Measurements from ENCODE around the gene HRH2.

HRH2 gene

DNA sequence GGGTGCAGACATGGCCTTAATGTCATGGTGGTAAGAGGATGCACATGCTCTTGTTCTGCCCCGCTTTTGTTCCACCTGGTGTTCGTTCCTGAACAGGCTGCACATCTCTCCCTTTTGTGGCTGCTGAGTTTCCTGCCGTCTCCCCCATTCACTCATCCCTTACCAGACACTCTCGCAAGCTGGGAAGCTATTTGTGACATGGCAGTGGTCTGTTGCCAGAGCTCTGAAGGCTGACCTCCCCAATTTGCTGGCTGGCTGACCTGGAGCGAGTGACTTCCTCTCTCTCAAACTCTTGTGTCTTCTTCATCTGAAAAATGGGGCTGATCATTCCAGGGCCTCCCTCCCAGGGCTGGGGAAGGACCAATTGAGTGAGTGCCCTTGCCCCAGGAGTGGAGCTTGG lies 35.9 kb downstream of the HRH2 start:
- DNase-seq, result no peak

DNA sequence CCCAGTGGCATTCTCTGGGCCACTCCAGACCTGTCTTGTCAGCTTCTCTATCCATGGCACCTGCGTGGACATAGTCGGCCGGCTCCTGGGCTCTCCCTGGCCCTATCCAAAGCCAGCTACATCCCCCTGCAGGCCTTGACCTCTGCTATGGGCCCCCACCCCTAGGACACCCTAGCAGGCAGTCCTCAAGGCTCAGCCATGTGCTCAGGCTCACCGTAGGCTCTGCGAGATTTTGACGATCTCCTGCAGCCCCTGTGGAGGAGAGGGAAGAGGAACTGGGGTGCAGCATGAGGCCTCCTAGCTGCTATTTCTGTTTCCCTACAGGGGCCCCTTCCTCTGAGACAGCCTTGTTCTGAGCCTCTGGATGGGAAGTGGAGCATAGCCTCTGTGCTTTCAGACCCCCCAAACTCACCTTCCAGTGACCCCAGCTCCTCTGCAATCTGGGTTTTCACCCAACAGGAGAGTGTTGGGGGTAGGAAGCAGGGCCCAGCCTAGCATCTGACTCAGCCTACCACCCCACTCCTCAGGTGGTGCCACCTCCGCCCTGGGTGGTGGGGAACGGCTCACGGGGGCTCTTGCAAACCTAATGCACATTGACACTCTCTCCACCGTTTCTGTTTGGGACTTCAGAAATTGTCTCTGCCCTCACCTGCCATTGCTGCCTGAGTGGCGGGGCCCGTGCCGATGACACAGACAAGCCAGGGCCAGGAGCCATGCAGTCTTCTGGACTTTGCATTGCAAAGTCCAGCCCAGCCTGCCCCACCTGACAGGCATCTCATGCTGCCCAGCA lies 36.7 kb downstream of the HRH2 start:
- no peak for DNase-seq

DNA sequence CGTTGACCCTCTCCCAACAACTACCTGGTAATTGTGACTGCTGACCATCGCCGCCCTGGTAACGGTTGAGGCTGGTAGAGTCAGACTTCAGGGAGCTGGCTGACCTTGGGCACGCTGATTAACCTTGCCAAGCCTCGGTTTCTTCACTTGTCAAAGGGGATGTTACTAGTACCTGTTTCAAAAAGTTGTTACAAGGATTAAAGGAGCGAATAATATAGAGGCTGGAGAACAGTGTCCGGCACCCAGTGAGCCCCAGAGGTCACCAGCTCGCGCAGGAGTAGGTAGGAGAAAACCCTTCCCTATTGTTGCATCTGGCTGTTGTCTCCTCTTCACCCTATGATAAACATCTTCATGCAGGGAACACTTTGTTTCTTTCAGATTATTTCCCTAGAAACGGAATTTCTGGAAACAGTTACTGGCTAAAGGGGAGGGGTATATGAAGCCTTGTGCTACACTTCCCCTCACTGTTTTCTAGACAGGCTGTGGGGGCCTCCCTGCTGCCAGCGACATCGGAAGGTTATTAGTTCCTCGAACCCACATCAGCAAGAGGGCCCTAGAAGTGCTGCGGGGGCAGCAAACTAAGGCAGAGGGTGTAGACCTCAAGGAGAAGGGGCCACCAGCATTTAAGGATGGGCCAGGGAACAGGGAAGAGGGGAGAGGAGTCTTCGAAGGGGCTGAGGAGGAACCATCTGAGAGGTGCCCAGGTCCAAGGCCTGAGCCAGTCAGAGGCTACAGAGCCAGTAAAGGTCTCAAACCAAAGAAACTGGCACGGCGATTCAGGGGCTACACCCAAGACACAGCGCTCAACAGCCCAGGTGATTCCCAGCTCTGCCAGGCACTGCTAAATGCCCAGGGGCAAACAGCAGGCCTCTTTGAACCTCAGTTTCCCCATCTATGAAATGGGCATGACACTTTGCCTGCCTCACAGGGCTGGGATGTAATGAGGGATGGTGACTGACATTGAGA lies 37.6 kb downstream of the HRH2 start:
- DNase-seq, result no peak

DNA sequence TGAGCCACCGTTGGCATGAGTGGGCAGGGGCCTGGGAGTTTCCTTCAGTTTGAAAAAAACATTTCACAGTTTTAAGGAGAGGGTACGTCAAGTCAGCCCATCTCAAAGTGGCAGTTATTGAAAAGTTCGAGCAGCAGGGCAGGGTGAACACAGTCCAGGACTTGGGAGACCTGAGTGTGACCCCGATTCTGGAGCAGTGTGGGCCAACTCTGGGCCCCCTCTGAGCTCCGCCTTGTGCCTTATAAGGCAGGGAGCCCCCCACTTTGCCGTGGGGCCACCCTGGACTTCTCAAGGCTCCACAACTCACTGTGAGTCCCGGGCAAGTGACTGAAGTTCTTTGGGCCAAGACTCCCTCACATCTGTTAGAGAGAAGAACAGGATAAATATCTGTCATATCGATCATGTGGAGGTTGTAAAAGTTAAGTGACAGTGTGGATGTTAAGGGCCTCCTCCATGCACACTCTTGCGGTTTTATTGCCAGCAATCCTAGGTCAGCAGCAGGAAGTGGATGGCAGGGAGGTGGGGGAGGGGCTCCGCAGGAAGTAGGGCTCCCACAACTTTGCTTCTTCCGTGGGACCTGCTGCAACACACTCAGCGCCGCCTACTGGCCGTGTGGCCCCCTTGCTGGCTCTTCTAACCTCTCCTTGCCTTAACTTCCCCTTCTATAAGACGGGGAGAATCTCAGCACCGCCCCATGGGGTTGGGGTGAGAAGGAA lies 38.4 kb downstream of the HRH2 start:
- peak; percentile 60 for DNase-seq

DNA sequence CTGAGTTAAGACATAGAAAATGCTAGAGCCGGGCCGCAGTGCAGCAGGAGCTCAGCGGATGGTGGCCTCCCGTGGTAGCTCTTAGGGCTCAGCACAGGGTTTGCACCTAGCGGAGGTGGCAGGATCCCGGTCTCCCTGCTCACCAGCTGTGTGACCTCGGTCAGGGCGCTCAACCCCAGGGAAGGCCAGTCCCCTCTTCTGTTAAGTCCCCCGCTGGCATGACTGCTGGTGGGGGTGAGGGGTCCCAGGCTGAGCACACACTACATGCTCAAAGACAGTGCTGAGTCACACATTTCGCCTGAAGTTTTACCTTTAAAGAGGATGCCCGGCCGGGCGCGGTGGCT lies 39.0 kb downstream of the HRH2 start:
- DNase-seq, result no peak

DNA sequence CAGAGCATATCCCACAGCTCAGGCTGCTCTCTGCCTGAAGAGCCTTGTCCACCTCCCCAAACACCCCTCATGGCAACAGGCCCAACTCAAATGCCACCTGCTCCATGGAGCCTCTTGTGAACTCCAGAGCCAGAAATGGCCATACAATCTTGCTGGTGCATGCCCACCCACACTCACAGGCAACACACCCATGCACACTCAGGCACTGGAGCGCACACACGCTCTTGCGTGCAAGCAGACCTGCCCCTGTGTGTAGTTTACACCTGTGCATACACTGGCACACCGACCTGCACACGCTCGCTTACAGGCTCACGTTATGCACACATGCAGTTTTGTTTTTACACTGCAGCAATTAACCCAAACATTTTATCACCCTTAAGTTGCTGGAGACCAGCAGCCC lies 40.0 kb downstream of the HRH2 start:
- DNase-seq, result no peak

DNA sequence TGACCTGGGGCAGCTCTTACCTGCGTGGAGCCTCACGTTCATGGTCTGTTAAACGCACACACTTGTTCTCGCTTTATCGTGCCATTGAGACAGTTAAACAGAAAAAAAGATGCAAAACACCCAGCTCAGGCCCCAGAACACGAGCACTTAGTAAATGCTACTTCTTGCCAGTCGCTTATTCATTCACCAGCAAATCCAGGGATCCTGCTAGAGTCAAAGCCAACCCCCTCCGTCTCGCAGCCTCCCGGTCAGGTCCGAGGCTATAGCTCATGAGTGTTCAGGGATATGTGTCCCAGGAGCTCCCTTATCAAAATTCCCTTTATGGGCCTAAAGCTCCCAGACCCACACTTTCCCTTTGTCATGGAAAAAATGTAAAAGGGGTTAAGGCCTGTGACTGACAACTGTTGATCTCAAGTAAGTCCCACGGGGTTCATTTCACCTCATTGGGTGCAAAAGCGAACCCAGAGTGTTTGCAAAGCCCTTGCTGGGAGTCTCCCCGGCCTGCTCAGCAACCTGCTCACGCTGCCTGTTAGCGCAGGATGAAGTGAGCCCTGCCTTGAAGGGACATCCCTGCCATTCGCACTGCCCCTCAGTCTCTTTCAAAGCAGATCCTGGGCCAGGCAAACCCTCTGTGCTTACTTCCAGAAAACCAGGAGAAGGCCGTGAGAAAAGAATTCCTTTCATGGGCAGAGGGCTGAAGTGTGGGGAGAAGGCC lies 40.7 kb downstream of the HRH2 start:
- DNase-seq, result no peak

DNA sequence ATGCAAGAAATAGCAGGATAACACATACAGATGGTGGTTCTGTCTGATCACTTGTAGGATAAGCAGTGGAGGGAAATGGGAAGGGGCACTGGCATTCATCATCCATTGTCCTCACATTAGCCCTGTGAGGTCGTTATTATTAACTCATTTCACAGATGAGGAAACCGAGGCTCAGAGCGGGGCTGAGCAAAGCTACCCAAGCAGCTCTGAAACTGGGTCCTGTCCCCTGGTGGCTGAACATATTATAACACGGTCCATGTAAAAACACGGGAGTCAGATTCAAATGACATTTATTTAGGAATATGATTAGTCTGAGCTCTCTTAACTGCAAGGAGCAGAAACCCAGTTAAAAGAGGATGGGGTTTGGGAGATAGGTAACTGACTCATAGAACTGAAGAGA lies 43.1 kb downstream of the HRH2 start:
- DNase-seq, result no peak

DNA sequence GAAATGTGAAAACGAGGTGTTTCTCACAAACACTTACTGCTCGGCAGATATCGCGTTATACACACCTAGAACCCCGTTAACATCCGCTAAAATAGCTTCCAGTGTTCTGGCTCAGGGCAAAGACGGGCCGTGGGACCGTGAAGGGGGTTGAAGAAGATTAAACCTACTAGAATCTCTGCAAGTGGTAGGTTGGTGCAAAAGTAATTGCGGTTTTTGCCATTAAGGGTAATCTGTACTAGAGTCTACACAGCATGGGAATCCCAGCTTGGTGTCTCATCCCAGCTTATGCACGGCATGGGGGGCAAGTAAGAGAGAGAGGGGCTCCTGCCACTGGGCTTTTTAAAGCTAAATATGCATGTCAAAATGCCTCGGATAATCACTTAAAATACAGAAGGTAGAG lies 43.9 kb downstream of the HRH2 start:
- no peak for DNase-seq

DNA sequence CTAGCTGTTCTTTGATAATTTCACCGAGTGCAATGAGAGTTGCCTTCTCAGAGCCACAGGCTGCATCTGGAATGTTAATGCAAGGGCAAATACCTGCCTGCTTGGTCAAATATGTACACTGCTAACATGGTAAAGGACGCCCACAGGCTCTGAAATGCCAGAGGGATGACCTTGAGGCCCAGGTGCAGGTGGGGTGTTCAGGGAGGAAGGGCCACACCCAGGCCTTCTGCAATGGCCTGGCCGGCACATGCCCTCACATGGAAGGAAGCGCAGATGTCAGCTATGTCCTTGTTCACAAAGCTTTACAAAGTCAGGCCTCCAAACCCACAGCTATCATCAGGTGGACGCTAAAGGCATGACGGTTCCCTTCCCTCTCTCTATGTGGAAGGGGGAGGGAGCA lies 48.6 kb downstream of the HRH2 start:
- DNase-seq, result no peak

DNA sequence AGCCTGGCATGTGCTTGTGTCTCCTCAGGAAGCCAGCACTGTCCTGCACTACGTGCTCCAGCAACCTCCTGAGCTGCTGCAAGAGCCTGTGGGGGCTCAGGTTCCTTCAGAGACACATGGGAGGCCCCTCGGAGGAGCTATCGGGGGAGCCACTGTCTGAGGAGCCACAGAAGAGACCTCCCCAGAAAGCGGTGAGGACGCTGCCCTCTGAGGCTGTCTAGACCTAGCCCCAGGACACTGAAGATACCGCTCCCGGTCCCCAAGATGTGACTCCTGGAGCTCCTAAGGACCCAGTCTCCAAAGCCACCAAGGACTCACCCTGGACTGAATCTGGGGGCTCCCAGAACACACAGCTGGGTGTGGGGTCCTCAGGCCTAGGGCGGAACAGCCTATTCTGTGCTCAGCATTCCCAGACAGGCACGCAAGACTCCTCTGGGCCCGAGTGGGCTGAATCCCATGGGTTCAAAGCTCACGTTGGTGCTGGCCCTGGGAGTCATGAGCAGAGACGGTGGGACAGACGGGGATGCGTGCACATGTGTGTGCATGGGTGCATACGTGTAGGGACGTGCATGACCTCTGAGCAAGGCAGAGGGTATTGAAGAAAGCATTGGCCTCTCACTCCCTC lies 50.0 kb downstream of the HRH2 start:
- no peak for DNase-seq

DNA sequence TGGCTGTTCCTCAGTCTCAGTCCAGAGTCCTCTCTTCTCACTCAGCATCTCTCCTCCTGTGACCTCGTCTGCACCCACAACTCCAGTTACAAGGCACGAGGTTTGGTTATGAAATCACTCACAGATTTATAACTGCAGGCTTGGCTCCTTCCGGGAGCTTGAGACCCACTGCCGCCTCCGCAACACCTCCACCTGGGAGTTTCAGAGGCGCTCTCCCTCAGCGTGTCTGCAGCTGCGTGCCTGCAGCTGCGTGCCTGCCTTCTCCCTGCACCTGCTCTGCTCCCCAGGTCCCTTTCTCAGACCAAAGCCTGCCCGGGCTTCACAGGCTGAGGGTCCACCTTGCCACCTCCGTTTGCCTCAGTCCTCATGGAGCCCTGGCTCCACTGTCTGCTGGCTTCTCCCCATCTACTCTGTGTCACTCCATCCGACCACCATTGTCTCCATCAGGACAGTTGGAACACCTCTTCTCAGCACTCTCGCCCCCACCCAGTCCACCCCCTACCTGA lies 51.5 kb downstream of the HRH2 start:
- DNase-seq, result no peak

DNA sequence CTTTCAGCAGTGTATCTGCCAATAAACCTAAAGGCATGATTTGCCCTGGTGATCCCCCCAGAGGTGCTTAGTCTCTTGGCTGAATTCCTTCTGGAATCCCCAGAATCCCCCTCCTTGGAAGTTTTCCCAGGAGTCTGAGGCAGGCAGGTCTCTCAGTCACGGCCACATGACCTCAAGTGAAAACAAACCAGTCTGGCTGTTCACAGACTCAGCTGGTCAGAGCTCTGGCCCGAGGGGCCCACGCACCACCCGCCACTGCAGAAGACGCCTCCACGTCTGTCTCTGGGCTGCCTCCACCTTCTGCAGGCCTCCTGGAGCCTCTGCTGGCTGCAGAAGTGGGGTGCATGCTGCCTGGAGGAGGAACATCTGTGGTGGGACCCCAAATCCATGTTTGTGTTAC lies 52.5 kb downstream of the HRH2 start:
- DNase-seq, result no peak

DNA sequence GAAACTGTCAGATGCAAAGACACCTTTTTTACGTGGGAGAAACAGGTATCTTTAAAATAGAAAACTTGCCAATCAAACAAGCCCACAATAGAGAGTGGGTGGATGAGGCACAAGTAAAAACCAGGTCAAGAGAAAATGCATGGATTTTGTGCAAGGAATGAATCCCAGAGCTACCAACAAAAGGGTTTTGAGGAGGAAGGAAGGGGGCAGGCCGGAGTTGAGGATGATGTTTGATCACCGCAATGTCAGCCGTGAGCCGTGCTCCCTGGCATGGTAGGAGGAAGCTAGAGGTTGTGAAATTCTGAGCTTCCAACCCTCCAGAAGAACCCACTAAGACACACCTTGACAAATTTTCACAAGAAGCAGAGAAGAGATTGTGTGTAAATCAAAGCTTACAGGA lies 53.2 kb downstream of the HRH2 start:
- DNase-seq, result no peak

DNA sequence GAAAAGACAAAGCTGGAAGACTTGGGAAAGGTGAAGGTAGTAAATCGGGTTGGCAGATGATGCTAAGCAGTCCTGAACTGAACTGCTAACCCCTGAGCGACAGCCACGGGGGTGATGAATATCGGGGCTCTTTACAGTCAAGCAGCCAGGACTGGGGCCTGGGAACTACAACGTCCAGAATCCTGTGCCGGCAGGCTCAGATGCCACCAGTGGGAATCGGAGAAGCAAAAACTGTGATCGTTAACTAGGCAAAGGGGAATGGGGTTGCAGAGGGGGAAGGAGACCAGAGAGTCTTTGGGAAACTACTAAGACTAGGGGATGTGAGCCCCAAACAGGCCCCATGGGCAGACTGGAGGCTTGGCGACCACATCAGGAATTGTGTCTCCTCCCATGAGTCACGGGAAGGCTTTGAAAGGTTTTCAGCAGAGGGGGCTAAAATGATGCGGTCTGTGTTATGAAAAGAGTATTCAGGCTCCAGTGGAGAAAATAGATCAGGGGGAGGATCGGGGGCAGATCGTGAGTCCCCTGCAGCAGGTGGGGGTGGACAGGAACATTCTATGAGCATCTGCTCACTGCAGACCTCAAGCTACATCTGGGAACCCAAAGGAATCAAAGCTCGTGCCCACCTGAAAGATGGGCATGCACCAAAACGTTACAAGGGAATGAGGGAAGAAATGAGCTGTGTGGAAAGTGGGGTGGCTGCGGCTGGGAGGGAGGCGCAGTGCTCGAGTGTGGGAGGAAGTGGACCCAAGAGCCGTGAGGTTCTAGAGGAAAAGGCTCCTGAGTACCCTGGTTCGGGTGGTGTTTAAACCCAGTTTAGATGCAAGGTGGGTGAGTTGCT lies 53.8 kb downstream of the HRH2 start:
- no peak for DNase-seq

DNA sequence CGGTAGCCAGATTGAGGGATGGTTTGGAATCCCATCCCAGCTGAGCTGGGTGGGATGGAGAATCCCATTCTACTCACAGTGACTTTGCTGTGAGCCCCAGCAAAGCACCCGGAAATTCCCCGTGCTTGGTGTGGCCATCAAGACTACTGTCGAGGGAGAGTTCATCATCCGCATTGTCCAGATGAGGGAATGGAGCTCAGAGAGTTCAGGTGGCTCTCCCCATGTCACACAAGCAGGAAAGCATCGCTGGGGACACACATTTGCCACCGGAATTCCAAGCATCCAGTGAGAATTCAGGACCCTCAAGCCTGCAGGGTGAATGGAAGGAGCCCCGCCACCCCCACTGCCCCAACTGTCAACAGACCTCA lies 54.4 kb downstream of the HRH2 start:
- no peak for DNase-seq

DNA sequence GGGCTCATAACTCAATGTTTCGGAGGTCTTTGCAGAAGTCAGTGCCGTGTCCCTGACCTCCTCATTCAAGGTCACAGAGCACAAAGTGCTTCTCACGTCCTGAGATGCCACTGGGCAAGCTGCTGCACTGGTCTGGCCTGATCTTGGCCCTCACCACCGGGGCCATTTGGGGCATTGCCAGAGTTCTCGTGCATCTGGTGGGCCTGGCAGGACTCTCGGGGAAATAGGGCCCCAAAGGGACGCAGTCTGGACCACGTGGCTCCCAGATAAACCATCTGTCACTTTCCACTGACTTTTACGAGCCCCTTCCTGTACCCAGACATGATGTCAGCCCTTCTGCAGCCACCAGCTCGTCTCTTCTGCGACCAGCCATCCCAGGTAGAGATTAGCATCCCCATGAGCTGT lies 54.8 kb downstream of the HRH2 start:
- no peak for DNase-seq

DNA sequence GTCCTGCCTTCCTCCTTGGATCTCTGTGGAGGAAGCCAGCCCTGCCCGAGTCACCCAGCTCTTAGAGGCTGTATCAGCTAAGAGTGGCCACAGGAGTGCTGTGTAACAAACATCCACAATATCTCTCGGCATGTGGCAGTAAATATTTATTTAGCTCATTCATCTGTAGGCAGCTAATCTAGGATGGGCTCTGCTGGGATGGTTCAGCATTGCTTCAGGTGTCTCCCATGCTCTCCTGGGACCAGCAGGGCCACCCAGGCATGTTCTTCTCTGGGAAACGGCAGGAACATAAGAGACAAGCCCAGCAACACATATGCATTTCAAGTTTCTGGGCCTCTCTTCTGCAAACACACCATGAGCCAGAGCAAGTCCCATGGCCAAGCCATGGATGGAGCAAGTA lies 56.1 kb downstream of the HRH2 start:
- DNase-seq, result no peak

DNA sequence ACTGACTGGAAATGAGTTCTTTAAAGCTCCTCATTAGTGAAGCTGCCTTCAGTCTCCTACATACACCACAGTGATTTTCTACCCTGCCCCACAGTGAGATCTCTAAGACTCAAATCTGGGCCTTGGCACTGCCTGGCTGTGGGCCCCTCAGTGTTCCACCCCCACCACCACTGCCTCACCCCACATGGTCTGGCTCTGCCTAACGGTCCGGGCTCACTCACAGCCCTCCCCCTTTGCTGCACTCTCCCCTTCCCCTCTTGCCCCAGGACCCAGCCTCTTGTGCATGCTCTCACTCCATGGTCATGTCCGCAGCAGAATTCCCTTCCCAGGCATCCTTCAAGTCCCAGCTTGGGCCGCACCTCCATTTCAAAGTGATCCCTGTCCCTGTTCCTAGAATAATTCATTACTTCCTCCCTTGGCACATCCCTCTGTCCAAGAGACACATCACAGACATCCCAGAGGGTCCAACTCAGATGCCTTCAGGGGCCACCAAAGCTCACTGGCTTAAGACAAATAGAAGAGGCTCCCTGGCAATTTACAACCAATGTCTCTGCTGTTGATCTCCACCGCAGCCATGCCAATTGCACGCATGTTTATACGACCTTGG lies 56.7 kb downstream of the HRH2 start:
- no peak for DNase-seq

DNA sequence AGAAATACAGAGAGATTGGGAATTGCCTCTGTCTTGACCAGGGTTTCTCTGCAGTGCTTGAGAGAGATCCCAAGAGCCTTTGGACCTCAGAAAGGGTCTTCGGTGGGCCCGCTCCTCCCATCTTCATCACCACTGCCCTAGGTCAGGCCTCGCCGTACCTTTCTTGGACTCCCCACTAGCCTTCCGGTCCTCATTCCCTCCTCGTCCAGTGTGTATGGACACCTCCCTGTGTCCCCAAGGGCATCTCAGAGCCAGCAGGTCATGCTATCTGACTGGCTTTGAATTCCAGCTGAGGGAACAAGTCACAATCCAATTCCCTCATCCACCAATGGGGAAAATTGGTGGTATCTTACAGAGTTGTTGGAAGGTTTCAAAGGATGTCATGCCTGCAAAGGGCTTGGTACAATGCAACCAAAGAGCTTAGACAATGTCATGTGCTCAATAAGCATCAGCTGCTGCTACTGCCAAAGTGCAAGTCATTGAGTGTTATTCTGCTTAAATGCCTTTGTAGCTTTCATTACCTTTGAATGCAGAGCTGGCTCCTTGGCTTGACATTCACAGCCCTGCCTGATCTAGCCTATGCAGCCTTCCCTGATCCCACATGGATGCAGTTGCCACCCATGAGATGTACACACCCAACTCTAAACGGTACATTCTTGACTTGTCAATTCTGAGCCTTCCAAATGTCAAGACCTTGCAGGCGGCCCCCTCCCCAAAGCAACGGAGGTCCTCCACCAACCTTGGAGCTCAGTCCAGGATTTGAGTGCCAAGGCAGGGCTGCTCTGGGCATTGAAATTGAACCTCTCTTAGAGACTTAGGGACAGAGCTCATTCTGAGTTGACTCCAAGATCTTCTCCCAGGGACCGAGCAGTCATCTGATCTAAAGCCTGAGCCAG lies 58.0 kb downstream of the HRH2 start:
- DNase-seq, result no peak
